ENCODE data around the gene OR8B2. TPM values are rescaled to one million over a fixed set of nuclear protein-coding genes. Genes with fewer than 3 reads are reported as not detected.

The OR8B2 gene
- total RNA-seq, 1 donor from 2014 or later: not detected

Other genes starting within 250 kb of the OR8B2 start
- not detected in 2 replicates for gene OR10D3, start 201.2 kb downstream of the OR8B2 start, total RNA-seq
- under 0.01 TPM in 1 of 2 replicates, not detected in the other for gene OR8G1, start 143.4 kb downstream of the OR8B2 start, total RNA-seq
- not detected in 2 replicates for gene OR8G5, start 128.1 kb downstream of the OR8B2 start, total RNA-seq
- gene OR8D1, start 70.5 kb downstream of the OR8B2 start, total RNA-seq: not detected in 2 replicates
- not detected in 2 replicates for gene OR8D2, start 64.3 kb downstream of the OR8B2 start, total RNA-seq
- not detected in 2 replicates for gene OR8B3, start 14.5 kb upstream of the OR8B2 start, total RNA-seq
- gene OR8B4, start 40.4 kb upstream of the OR8B2 start, total RNA-seq: not detected in 2 replicates
- not detected in 2 replicates for gene OR8B8, start 61.2 kb upstream of the OR8B2 start, total RNA-seq
- gene OR8B12, start 159.2 kb upstream of the OR8B2 start, total RNA-seq: not detected in 2 replicates
- gene OR8A1, start 185.5 kb upstream of the OR8B2 start, total RNA-seq: not detected in 2 replicates
- not detected in 2 replicates for gene PANX3, start 226.9 kb upstream of the OR8B2 start, total RNA-seq
- gene TBRG1, start 238.4 kb upstream of the OR8B2 start, total RNA-seq: 12.6 and 16.7 TPM in 2 replicates